ENCODE results near the gene TGIF1. TPM values are rescaled to one million over a fixed set of nuclear protein-coding genes. Genes with fewer than 3 reads are reported as not detected.

Gene TGIF1
- total and polyA plus RNA-seq, 8 donors = 12.8 to 40.7 (median 18.3) TPM

DNA sequence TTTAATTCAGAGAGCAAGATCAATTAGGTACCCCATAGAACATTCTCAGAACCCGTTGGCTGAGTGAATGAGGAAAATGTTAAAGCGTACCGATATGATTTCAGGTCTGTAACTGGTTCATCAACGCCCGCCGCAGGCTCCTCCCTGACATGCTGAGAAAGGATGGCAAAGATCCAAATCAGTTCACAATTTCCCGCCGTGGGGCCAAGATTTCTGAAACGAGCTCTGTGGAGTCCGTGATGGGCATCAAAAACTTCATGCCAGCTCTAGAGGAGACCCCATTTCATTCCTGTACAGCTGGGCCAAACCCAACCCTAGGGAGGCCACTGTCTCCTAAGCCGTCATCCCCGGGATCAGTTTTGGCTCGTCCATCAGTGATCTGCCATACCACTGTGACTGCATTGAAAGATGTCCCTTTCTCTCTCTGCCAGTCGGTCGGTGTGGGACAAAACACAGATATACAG lies 7.3 kb downstream of the TGIF1 start:
- intact Hi-C loops (cut with DNase I) = loop anchor here in 1 of 3 donors (10.0 kb wide), 1 partner anchor 172 kb away; no protein-coding TSS in a partner anchor
- Histone ChIP-seq H3K4me3 (peak overlapping the region in 1 of 4 donors; percentile 6), H3K4me1 (peaks cover 9 to 40% (median 34%) of the 10 kb centered on the region in 3 donors), H3K9me3 (no peaks in the 10 kb centered on the region), H3K27ac (peak overlapping the region in 2 of 4 donors; percentile 99 to 100), H3K36me3 (peaks cover 4 to 28% (median 8%) of the 10 kb centered on the region in 3 donors), H3K27me3 (no peaks in the 10 kb centered on the region)
- ATAC-seq (no peak), DNase-seq (peak in 1 of 6 donors; percentile 23), FAIRE-seq (no peak)
- WGBS, 2 donors = 36 to 43% methylated on average over 15 of the region's 15 CpGs
- TF ChIP-seq CTCF (IDR thresholded peaks at IDR 0.05) = no peak

DNA sequence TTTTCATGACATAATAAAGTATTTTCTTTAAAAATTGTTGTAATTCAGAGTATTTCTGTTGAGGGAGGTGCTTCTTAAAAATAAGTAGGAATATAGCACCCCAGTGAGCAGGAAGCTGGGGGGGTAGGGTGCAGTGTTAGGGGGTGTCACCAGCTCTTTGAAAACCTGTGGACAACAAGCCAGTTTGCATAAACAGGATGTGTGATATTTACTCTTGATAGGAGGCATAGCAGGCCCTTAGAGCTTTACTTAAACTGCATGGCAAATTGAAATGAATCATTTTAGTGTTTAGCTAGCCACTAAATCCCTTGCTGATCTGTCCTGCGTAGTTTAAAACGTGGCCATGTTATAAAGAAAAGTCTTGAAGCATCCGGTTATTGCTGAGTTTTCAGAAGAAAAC lies 8.4 kb downstream of the TGIF1 start:
- H3K4me3 ChIP-seq = no peak overlapping the region
- DNase-seq (no peak), ATAC-seq (no peak), FAIRE-seq (no peak)
- intact Hi-C loops (cut with DNase I) = loop anchor here in 1 of 3 donors (10.0 kb wide), 1 partner anchor 174 kb away; no protein-coding TSS in a partner anchor
- H3K36me3 ChIP-seq = peaks cover 4 to 28% (median 8%) of the 10 kb centered on the region in 3 donors
- H3K27me3 ChIP-seq = no peaks in the 10 kb centered on the region
- H3K27ac ChIP-seq = peak overlapping the region in 1 of 4 donors; percentile 10
- 81% methylated on average over 3 of the region's 3 CpGs for WGBS, 2 donors
- H3K4me1 ChIP-seq = peaks cover 9 to 40% (median 34%) of the 10 kb centered on the region in 3 donors
- H3K9me3 ChIP-seq = no peaks in the 10 kb centered on the region
- no peak for TF ChIP-seq CTCF (IDR thresholded peaks at IDR 0.05)

DNA sequence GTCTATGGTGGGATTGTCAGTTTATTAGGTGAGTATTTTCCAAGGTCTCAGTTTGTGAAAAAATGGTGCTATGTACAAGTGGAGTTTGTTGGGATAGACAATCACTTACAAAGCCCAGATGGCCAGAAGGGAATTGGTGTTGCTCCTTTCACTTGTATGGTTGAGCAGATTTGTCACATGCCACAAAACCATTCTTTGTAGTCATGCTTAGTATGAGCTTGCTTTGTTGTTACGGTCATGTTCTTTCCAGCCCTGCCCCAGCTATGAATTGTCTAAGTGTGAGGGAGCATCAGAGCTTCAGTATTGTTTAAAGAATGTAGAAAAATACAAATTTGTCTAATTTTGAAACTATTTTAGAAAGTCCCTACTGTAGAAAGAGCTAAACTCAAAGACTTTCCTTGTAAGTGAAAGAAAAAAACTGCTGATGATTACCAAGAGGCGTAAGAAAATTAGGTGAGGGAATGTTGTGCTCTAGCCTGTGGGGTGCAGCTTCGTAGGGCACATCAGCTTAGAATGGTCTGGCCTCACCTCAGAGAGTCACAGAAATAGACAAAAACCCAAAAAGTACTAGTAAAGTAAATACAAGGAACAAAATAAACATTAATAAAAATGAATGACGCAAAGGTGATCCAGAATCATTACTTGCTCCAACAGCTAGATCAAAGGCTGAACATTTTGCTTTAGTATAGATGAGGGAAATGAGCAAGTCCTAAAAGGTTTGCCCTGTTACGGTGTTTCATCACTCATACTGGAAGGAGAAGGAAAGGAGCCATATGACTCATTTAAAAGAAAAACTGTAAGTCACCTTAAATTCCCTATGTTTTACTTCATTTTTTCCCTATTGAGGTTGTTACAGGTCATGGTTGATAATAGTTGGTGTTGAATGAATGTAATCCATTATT lies 9.2 kb downstream of the TGIF1 start:
- no peak for DNase-seq
- Histone ChIP-seq H3K27ac (no peak overlapping the region), H3K36me3 (peaks cover 4 to 28% (median 8%) of the 10 kb centered on the region in 3 donors), H3K4me3 (no peak overlapping the region), H3K4me1 (peaks cover 9 to 40% (median 34%) of the 10 kb centered on the region in 3 donors), H3K27me3 (no peaks in the 10 kb centered on the region), H3K9me3 (no peaks in the 10 kb centered on the region)
- intact Hi-C loops (cut with DNase I) = loop anchor here in 1 of 3 donors (10.0 kb wide), 1 partner anchor 174 kb away; no protein-coding TSS in a partner anchor
- no peak for TF ChIP-seq CTCF (IDR thresholded peaks at IDR 0.05)
- ATAC-seq = no peak
- 89 to 98% methylated on average over 5 of the region's 5 CpGs for WGBS, 2 donors
- FAIRE-seq = no peak

GRCh38 chr18:3460823-3461398 lies 10.9 kb downstream of the TGIF1 start:
- H3K27me3 ChIP-seq = no peaks in the 10 kb centered on the region
- no peak overlapping the region for H3K27ac ChIP-seq
- peaks cover 0 to 24% (median 23%) of the 10 kb centered on the region in 3 donors for H3K4me1 ChIP-seq
- no peak for TF ChIP-seq CTCF (IDR thresholded peaks at IDR 0.05)
- no peak for FAIRE-seq
- no peaks in the 10 kb centered on the region for H3K9me3 ChIP-seq
- H3K4me3 ChIP-seq = no peak overlapping the region
- H3K36me3 ChIP-seq = peaks cover 4 to 28% (median 8%) of the 10 kb centered on the region in 3 donors
- no peak for DNase-seq
- intact Hi-C loops (cut with DNase I) = no loop called here
- ATAC-seq = no peak
- WGBS, 2 donors = 98 to 99% methylated on average over 4 of the region's 4 CpGs

Data from pancreas (tissue), 10 donors.